Ishikawa (cell line): ENCODE measurements around the gene LINGO3.

Source experiments
- CEBPB ChIP-seq: IDR thresholded peaks from 2 replicates; pipeline ENCODE4 v1.6.1; 2012
- CREB1 ChIP-seq: IDR thresholded peaks from 2 replicates; pipeline ENCODE4 v1.6.1; 2012; ENCODE audit warnings: low read depth
- EGR1 ChIP-seq: IDR thresholded peaks from 2 replicates; pipeline ENCODE4 v1.6.1; 2012
- EP300 ChIP-seq: IDR thresholded peaks from 2 replicates; pipeline ENCODE4 v1.6.1; 2012; ENCODE audit warnings: borderline replicate concordance
- FOXM1 ChIP-seq: IDR thresholded peaks from 2 replicates; pipeline ENCODE4 v1.6.1; 2012; ENCODE audit warnings: low read depth, borderline replicate concordance
- MAX ChIP-seq: IDR thresholded peaks from 2 replicates; pipeline ENCODE4 v1.6.1; 2012
- NFIC ChIP-seq: IDR thresholded peaks from 2 replicates; pipeline ENCODE4 v1.6.1; 2012
- RAD21 ChIP-seq: IDR thresholded peaks from 2 replicates; pipeline ENCODE4 v1.6.1; 2012; ENCODE audit warnings: low read depth
- REST ChIP-seq: IDR thresholded peaks from 2 replicates; pipeline ENCODE4 v1.6.1; 2012; ENCODE audit warnings: low read depth, mild to moderate bottlenecking
- TAF1 ChIP-seq: IDR thresholded peaks from 2 replicates; pipeline ENCODE4 v1.6.1; 2012; ENCODE audit warnings: low read depth, mild to moderate bottlenecking
- TCF12 ChIP-seq: IDR thresholded peaks from 2 replicates; pipeline ENCODE4 v1.6.1; 2012; ENCODE audit warnings: low read depth
- TEAD4 ChIP-seq: IDR thresholded peaks from 2 replicates; pipeline ENCODE4 v1.6.1; 2012
- USF1 ChIP-seq: IDR thresholded peaks from 2 replicates; pipeline ENCODE4 v1.6.1; 2012
- YY1 ChIP-seq: IDR thresholded peaks from 2 replicates; pipeline ENCODE4 v1.6.1; 2012; ENCODE audit warnings: low read depth
- ZBTB7A ChIP-seq: IDR thresholded peaks from 2 replicates; pipeline ENCODE4 v1.6.1; 2012; ENCODE audit warnings: low read depth

The LINGO3 gene

GRCh38 chr19:2269244-2270156 is 38.5 kb downstream of the LINGO3 start:
- TF ChIP-seq TCF12 (peak; percentile 76), YY1 (peak; percentile 99), EP300 (no peak; the same call in 1 of the 2 replicates), TAF1 (peak; percentile 100), ZBTB7A (0 out of 2 replicates have a peak, but pooled peaks have one; percentile 20), CREB1 (0 out of 2 replicates have a peak, but pooled peaks have one; percentile 7), RAD21 (no peak), REST (0 out of 2 replicates have a peak, but pooled peaks have one; percentile 0), FOXM1 (no peak), USF1 (peak; percentile 30; the same call in 1 of the 2 replicates), TEAD4 (peak; percentile 55; the same call in 1 of the 2 replicates), CEBPB (peak; percentile 44; the same call in 1 of the 2 replicates), EGR1 (peak; percentile 40; the same call in 1 of the 2 replicates), MAX (peak; percentile 73), NFIC (no peak)

- TF ChIP-seq EP300 = no peak
- TF ChIP-seq RAD21 = no peak
- TF ChIP-seq ZBTB7A = peak; percentile 93
- no peak; the same call in 1 of the 2 replicates for TF ChIP-seq EGR1
These were observed 39.1 kb downstream of the LINGO3 start for GRCh38 chr19:2268861-2269243.

GRCh38 chr19:2268480-2268830 is 39.5 kb downstream of the LINGO3 start:
- TF ChIP-seq RAD21 = no peak
- TF ChIP-seq YY1 = no peak
- TF ChIP-seq REST = no peak
- TF ChIP-seq EP300 = no peak
- no peak for TF ChIP-seq FOXM1
- no peak for TF ChIP-seq TAF1
- no peak for TF ChIP-seq MAX
- no peak for TF ChIP-seq TCF12
- no peak for TF ChIP-seq ZBTB7A
- TF ChIP-seq NFIC = no peak
- TF ChIP-seq EGR1 = no peak
- no peak for TF ChIP-seq TEAD4

GRCh38 chr19:2266183-2266993 is 41.6 kb downstream of the LINGO3 start:
- peak; percentile 75 for TF ChIP-seq MAX
- no peak for TF ChIP-seq FOXM1
- TF ChIP-seq TEAD4 = no peak
- no peak for TF ChIP-seq REST
- no peak for TF ChIP-seq TAF1
- TF ChIP-seq USF1 = peak; percentile 75
- no peak for TF ChIP-seq TCF12
- no peak for TF ChIP-seq CEBPB
- no peak for TF ChIP-seq ZBTB7A
- no peak for TF ChIP-seq RAD21
- TF ChIP-seq EGR1 = no peak
- TF ChIP-seq CREB1 = no peak
- peak; percentile 57 for TF ChIP-seq NFIC
- TF ChIP-seq YY1 = no peak
